Testis (tissue), 3 donors: Measurements from ENCODE around the gene CAPRIN1. TPM values are rescaled to one million over a fixed set of nuclear protein-coding genes. Genes with fewer than 3 reads are reported as not detected.

Experiments used
- DNase-seq: peaks from one replicate; pipeline ENCODE4 v3.0.0-alpha.2; 2019
- H3K27ac ChIP-seq, 2 donors: fragments of 200-600 bp; sonication (generic); one replicate each; pipeline ENCODE4 v1.5.1; 2019
- H3K27me3 ChIP-seq: fragments of 200-600 bp; sonication (generic); one replicate; pipeline ENCODE4 v1.5.1; 2019
- H3K36me3 ChIP-seq: fragments of 200-600 bp; sonication (generic); one replicate; pipeline ENCODE4 v1.5.1; 2017; ENCODE audit warnings: low read depth; ENCODE audit errors: missing control alignments
- H3K4me1 ChIP-seq: fragments of 200-600 bp; sonication (generic); one replicate; pipeline ENCODE4 v1.5.1; 2019
- H3K4me3 ChIP-seq, 2 donors: fragments of 200-600 bp; sonication (generic); one replicate each; pipeline ENCODE4 v1.5.1; 2017 to 2019
- H3K9me3 ChIP-seq: fragments of 200-600 bp; sonication (generic); one replicate; pipeline ENCODE4 v1.5.1; 2017
- POLR2A ChIP-seq: fragments of 450-650 bp; IDR thresholded peaks from one replicate; pipeline ENCODE4 v1.6.1; 2017; ENCODE audit warnings: antibody characterized with exemption, mild to moderate bottlenecking, moderate library complexity
- WGBS, 2 donors: methylation state at CpG; one replicate each; pipeline ENCODE4 v1.1.5; 2018; 5-methylcytosine and 5-hydroxymethylcytosine counted together
- intact Hi-C: fragments of 100-400 bp; cut with DNase I; formaldehyde crosslinking; loops from one replicate; pipeline ENCODE4 v1.15.1; 2023; ENCODE audit warnings: low total_unique reads
- polyA plus RNA-seq: library from polyadenylated mRNA; stranded (reverse); fragments of 350-450 nt; fragmentation: Illumina TruSeq; extraction: RNeasy Lipid Tissue Mini Kit (QIAGEN cat#74804); gene quantifications from one replicate; pipeline ENCODE4 v1.2.3, GENCODE V29; 2014; ENCODE audit warnings: low read depth, low replicate concordance; ENCODE audit not compliant: insufficient read depth
- total RNA-seq, 2 donors: library from RNA; depleted of rRNA; stranded (reverse); fragments of >200 nt; gene quantifications; one replicate each; pipeline ENCODE4 v1.2.3, GENCODE V29; 2016
- TF ChIP-seq, protein P1 (sequence below), 3 experiments: fragments of 450-650 bp in 2 of 3; fragments of 200-600 bp in 1 of 3; sonication (generic) in 1 of 3; IDR thresholded peaks; one replicate each; pipeline ENCODE4 v1.5.1; 2016 to 2019; ENCODE audit warnings: antibody characterized with exemption in 3 of 3, mild to moderate bottlenecking in 2 of 3, moderate library complexity in 1 of 3

The CAPRIN1 gene
- total and polyA plus RNA-seq, 3 donors from 2014 or later = 281 to 419 (median 377) TPM

DNA sequence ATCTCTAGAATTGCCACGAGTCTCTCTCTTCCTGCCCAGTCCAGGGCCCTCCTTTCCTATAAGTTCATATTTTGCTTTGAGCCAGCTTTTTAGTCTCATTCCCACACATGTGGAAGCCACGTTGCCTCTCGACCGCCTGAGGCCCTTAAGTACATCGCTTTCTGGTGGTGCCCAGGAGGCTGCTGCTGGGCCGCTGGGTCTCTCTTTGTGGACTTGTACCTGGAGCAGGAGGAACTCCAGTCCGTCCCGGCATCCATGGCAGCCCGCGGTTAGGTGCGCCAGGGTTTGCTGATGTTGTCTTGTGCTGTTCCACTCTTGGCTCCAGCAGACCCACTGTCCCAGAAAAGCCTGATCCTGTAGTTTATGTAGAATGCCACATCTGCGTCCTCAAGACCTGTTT, 94.9 kb downstream of the CAPRIN1 start:
- TF ChIP-seq POLR2A = no peak
- Histone ChIP-seq H3K27ac (no peak overlapping the region), H3K9me3 (no peaks in the 10 kb centered on the region), H3K4me3 (no peak overlapping the region), H3K27me3 (no peaks in the 10 kb centered on the region), H3K4me1 (no peaks in the 10 kb centered on the region), H3K36me3 (no peaks in the 10 kb centered on the region)
- no peak for DNase-seq
- 91 to 96% methylated on average over 12 of the region's 12 CpGs for WGBS, 2 donors
- intact Hi-C loops = no loop called here

DNA sequence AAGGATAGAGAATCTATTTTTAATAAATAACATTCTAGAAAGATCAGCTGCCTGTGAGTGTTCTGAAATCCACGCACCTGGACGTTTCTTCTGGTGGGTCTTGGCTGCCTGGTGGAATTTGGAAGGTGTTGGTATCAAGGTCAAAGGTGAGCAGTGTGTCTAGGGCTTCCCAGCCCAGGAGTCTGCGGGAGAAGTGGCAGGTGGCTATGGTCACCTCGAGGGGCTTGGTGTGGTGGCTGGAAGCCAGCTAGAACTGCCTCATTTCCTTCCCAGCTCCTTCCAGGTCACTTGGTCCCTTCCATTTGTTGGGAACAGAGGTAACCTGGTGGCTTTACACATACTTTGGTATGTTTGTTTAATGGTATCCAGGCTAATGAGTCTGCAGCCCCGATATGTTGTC, 95.3 kb downstream of the CAPRIN1 start:
- no peak for DNase-seq
- Histone ChIP-seq H3K9me3 (no peaks in the 10 kb centered on the region), H3K4me3 (no peak overlapping the region), H3K4me1 (no peaks in the 10 kb centered on the region), H3K27ac (no peak overlapping the region), H3K36me3 (no peaks in the 10 kb centered on the region), H3K27me3 (no peaks in the 10 kb centered on the region)
- TF ChIP-seq POLR2A = no peak
- TF ChIP-seq, protein P1, sequence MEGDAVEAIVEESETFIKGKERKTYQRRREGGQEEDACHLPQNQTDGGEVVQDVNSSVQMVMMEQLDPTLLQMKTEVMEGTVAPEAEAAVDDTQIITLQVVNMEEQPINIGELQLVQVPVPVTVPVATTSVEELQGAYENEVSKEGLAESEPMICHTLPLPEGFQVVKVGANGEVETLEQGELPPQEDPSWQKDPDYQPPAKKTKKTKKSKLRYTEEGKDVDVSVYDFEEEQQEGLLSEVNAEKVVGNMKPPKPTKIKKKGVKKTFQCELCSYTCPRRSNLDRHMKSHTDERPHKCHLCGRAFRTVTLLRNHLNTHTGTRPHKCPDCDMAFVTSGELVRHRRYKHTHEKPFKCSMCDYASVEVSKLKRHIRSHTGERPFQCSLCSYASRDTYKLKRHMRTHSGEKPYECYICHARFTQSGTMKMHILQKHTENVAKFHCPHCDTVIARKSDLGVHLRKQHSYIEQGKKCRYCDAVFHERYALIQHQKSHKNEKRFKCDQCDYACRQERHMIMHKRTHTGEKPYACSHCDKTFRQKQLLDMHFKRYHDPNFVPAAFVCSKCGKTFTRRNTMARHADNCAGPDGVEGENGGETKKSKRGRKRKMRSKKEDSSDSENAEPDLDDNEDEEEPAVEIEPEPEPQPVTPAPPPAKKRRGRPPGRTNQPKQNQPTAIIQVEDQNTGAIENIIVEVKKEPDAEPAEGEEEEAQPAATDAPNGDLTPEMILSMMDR (IDR thresholded peaks at IDR 0.05) = no peak
- intact Hi-C loops = no loop called here
- 81 to 87% methylated on average over 5 of the region's 5 CpGs for WGBS, 2 donors

DNA sequence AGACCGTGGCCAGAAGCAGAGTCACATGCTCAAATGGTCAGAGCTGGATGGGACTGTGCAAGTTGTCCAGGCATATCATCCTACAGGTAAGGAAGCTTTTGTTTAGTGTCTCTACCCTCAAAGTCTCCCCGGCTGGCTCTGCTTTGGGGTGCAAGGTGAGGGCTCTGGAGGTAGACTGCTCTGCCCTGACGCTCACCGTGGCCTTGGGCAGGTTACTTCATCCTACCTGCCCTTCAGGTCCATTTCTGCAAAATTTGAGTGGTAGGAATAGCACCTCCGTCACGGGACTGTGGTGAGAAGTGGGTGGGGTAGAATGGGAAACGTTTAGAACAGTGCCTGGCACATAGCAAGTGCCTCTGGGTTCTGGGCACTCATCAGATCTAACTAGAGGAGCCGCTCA, 96.0 kb downstream of the CAPRIN1 start:
- TF ChIP-seq, protein P1 (IDR thresholded peaks at IDR 0.05) = no peak
- no peak for TF ChIP-seq POLR2A
- H3K36me3 ChIP-seq = no peaks in the 10 kb centered on the region
- H3K27ac ChIP-seq = no peak overlapping the region
- H3K27me3 ChIP-seq = no peaks in the 10 kb centered on the region
- no peak overlapping the region for H3K4me3 ChIP-seq
- H3K4me1 ChIP-seq = no peaks in the 10 kb centered on the region
- H3K9me3 ChIP-seq = no peaks in the 10 kb centered on the region
- intact Hi-C loops = no loop called here
- no peak for DNase-seq
- WGBS, 2 donors = 89 to 90% methylated on average over 8 of the region's 8 CpGs

DNA sequence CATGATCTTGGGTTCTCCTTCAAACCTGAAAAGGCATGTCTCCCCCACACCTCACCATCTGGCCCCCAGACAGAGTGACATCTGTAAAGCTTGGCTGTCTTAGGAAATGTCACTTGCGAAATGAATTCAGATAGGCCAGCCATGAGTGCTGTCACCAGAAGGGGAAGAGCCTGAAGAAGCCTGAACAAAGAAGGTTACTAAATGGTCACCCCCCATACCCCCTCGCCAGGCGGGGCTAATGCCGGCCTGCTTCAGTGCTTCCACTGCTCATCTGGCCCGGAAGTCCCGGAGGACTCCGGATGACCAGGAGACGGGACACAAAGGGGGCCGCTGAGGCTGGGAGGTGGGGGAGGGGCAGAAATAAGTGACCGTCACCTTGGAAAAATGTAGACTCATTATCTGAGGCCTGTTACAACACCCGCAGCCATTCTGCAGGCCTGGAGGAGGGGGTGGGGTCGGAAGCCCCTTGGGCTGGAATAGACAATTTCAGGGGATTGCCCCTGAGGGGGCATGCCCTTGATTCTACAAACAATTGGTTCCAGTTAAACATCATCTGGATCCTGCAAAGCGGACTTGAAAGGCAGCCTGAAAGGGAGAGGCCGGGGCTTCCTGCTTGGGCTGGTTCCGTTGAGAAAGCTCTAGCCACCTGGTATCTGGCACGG, 97.1 kb downstream of the CAPRIN1 start:
- Histone ChIP-seq H3K4me1 (no peaks in the 10 kb centered on the region), H3K9me3 (no peaks in the 10 kb centered on the region), H3K27ac (no peak overlapping the region), H3K36me3 (no peaks in the 10 kb centered on the region), H3K27me3 (no peaks in the 10 kb centered on the region), H3K4me3 (no peak overlapping the region)
- WGBS, 2 donors = 89 to 92% methylated on average over 16 of the region's 16 CpGs
- intact Hi-C loops = no loop called here
- TF ChIP-seq POLR2A = no peak
- no peak for DNase-seq

DNA sequence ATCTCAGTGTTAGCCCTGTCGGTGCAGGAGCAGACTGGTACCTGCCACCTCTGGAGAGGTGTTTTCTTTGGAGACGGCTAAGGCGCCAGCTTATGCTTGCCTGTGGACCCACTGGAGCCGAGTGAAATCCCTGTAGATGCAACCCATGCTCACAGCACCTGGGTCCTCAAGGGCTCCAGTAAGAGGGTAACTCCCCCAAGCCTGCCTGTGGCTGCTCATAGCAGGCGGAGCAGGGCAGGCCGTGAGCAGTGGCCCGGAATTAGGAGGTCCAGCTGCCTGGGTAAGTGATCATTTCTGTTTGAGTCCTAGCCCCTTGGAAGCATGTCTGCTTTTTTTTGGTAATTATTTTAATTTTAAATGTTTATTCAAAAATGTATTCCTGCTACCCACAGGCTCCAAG, 97.7 kb downstream of the CAPRIN1 start:
- TF ChIP-seq, protein P1 (IDR thresholded peaks at IDR 0.05) = no peak
- TF ChIP-seq POLR2A = no peak
- 87 to 93% methylated on average over 6 to 7 of the region's 7 CpGs for WGBS, 2 donors
- Histone ChIP-seq H3K27ac (no peak overlapping the region), H3K27me3 (no peaks in the 10 kb centered on the region), H3K36me3 (no peaks in the 10 kb centered on the region), H3K4me1 (no peaks in the 10 kb centered on the region), H3K4me3 (no peak overlapping the region), H3K9me3 (no peaks in the 10 kb centered on the region)
- intact Hi-C loops = no loop called here
- DNase-seq = no peak

DNA sequence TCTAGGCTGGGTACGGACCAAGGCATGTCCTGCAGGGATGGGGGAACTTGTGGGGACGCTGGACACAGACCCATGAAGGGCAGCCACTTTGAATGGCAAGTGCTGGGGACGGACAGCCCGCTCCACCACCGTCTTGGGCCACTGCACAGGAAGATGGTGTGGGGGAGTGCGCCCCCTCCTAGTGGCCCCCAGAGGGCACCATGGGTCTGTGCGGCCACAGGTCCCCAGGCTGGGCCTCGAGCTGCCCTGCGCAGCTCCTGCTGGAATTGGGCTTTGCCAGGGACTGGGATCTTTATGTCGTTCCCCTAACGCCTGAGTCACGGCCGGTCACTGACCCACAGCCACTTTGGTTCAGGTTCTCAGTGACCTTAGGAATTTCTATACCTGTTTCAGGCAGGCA, 98.3 kb downstream of the CAPRIN1 start:
- no peak for TF ChIP-seq POLR2A
- TF ChIP-seq, protein P1 (IDR thresholded peaks at IDR 0.05) = no peak
- no peaks in the 10 kb centered on the region for H3K9me3 ChIP-seq
- 80 to 89% methylated on average over 5 to 13 of the region's 13 CpGs for WGBS, 2 donors
- no peak for DNase-seq
- H3K4me3 ChIP-seq = no peak overlapping the region
- H3K4me1 ChIP-seq = no peaks in the 10 kb centered on the region
- H3K27me3 ChIP-seq = no peaks in the 10 kb centered on the region
- H3K36me3 ChIP-seq = no peaks in the 10 kb centered on the region
- intact Hi-C loops = no loop called here
- H3K27ac ChIP-seq = no peak overlapping the region
